ENCODE results near the gene POU2AF1.

Gene POU2AF1

DNA sequence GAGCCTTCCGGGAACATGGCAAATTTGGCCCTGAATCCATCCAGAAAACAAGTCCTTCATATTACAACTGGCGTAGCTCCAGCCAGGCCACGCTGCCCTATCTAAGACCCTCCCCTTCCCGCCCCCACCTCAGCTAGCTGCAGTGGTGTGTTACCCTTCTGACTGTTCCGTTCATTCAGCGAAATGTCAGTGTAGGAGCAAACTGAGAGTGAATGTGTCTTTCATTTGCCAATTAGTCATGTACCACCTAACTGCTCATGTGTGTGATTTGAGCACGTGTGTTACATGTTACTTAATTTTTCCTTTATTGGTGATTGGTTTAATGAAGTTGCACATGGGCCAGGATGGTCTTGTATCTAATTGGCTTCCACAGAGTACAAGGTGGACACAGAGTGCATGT, 34.8 kb upstream of the POU2AF1 start:
- Histone ChIP-seq H3K36me3 (ENCODE audit: low read length) (no peaks in the 10 kb centered on the region), H3K79me2 (ENCODE audit: insufficient read depth, low read length) (no peaks in the 10 kb centered on the region), H2AFZ (ENCODE audit: low read depth, low read length, severe bottlenecking) (no peak overlapping the region), H3K27me3 (ENCODE audit: low read length) (no peaks in the 10 kb centered on the region), H3K4me2 (ENCODE audit: low read depth, low read length, poor library complexity, severe bottlenecking) (peak overlapping the region; percentile 65), H3F3A (ENCODE audit: insufficient read depth) (peaks cover 84% of the 10 kb centered on the region), H3K27ac (ENCODE audit: low read depth, low read length) (peak overlapping the region; percentile 98), H3K9me3 (ENCODE audit: insufficient read depth, low read length) (no peaks in the 10 kb centered on the region), H4K20me1 (ENCODE audit: low read depth, low read length) (no peaks in the 10 kb centered on the region), H3K9me2 (replicated peaks; ENCODE audit: insufficient read depth, low read length) (no peaks in the 10 kb centered on the region), H3K9ac (ENCODE audit: low read length) (peak overlapping the region; percentile 64), H3K4me3 (ENCODE audit: insufficient read depth, low read length, poor library complexity, severe bottlenecking) (no peak overlapping the region)
- TF ChIP-seq EZH2phosphoT487 (conservative IDR thresholded peaks at IDR 0.05; ENCODE audit: low read length) = no peak
- TF ChIP-seq, protein P1, sequence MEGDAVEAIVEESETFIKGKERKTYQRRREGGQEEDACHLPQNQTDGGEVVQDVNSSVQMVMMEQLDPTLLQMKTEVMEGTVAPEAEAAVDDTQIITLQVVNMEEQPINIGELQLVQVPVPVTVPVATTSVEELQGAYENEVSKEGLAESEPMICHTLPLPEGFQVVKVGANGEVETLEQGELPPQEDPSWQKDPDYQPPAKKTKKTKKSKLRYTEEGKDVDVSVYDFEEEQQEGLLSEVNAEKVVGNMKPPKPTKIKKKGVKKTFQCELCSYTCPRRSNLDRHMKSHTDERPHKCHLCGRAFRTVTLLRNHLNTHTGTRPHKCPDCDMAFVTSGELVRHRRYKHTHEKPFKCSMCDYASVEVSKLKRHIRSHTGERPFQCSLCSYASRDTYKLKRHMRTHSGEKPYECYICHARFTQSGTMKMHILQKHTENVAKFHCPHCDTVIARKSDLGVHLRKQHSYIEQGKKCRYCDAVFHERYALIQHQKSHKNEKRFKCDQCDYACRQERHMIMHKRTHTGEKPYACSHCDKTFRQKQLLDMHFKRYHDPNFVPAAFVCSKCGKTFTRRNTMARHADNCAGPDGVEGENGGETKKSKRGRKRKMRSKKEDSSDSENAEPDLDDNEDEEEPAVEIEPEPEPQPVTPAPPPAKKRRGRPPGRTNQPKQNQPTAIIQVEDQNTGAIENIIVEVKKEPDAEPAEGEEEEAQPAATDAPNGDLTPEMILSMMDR (IDR thresholded peaks at IDR 0.05; ENCODE audit: insufficient read depth, low read length, poor library complexity, severe bottlenecking) = no peak

DNA sequence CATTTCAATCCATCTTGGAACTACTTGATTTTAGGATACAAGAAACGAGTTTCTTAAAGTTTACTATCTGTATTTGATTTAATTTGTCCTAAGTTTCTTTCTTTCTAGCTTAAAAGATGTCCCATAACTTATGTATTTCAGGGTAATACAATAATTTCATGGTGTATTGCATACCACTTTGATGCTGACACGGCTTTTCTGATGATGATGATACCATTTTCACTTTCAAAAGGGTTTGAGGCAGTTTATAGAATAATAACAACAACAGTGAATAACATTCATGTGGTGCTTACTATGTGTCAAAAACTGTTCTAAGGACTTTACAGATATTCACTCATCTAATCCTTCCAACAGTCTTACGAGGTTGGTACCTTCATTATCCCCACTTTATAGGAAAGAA, 33.2 kb upstream of the POU2AF1 start:
- Histone ChIP-seq H2AFZ (ENCODE audit: low read depth, low read length, severe bottlenecking) (no peak overlapping the region), H3K9me2 (replicated peaks; ENCODE audit: insufficient read depth, low read length) (no peaks in the 10 kb centered on the region), H3K4me2 (ENCODE audit: low read depth, low read length, poor library complexity, severe bottlenecking) (peak overlapping the region; percentile 9), H3K79me2 (ENCODE audit: insufficient read depth, low read length) (no peaks in the 10 kb centered on the region), H3K4me3 (ENCODE audit: insufficient read depth, low read length, poor library complexity, severe bottlenecking) (no peak overlapping the region), H3K27ac (ENCODE audit: low read depth, low read length) (peak overlapping the region; percentile 98), H3F3A (ENCODE audit: insufficient read depth) (peaks cover 69% of the 10 kb centered on the region), H4K20me1 (ENCODE audit: low read depth, low read length) (no peaks in the 10 kb centered on the region), H3K36me3 (ENCODE audit: low read length) (no peaks in the 10 kb centered on the region), H3K27me3 (ENCODE audit: low read length) (no peaks in the 10 kb centered on the region), H3K9me3 (ENCODE audit: insufficient read depth, low read length) (no peaks in the 10 kb centered on the region), H3K9ac (ENCODE audit: low read length) (0 out of 2 replicates have a peak overlapping the region, but pooled peaks have one; percentile 4)
- TF ChIP-seq EZH2phosphoT487 (conservative IDR thresholded peaks at IDR 0.05; ENCODE audit: low read length) = no peak
- TF ChIP-seq, protein P1 (IDR thresholded peaks at IDR 0.05; ENCODE audit: insufficient read depth, low read length, poor library complexity, severe bottlenecking) = no peak

DNA sequence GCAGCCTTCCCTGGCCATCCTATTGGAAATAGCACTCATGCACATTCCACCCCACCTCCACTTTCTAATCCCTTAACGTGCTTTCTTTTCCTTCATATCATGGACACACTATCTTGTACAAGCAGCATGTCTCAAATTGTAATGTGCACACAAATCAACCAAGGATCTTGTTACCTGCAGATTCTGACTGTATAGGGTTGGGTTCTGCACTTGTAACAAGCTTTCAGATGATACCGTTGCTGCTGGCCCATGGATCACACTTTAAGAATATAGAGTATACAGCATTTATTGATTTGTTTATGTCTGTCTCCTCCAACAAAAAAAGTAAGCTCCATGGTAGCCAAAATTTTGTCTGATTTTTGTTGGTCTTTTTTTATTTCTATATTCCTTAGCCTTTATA, 32.4 kb upstream of the POU2AF1 start:
- peak overlapping the region; percentile 98 for H3K27ac ChIP-seq (ENCODE audit: low read depth, low read length)
- H3K4me3 ChIP-seq (ENCODE audit: insufficient read depth, low read length, poor library complexity, severe bottlenecking) = no peak overlapping the region
- peaks cover 64% of the 10 kb centered on the region for H3F3A ChIP-seq (ENCODE audit: insufficient read depth)
- H3K9me3 ChIP-seq (ENCODE audit: insufficient read depth, low read length) = no peaks in the 10 kb centered on the region
- H3K27me3 ChIP-seq (ENCODE audit: low read length) = no peaks in the 10 kb centered on the region
- H3K79me2 ChIP-seq (ENCODE audit: insufficient read depth, low read length) = no peaks in the 10 kb centered on the region
- H3K9ac ChIP-seq (ENCODE audit: low read length) = peak overlapping the region; percentile 44
- H3K4me2 ChIP-seq (ENCODE audit: low read depth, low read length, poor library complexity, severe bottlenecking) = peak overlapping the region; percentile 57
- no peaks in the 10 kb centered on the region for H3K9me2 ChIP-seq (replicated peaks; ENCODE audit: insufficient read depth, low read length)
- H2AFZ ChIP-seq (ENCODE audit: low read depth, low read length, severe bottlenecking) = no peak overlapping the region
- TF ChIP-seq, protein P1 (IDR thresholded peaks at IDR 0.05; ENCODE audit: insufficient read depth, low read length, poor library complexity, severe bottlenecking) = no peak
- no peak for TF ChIP-seq EZH2phosphoT487 (conservative IDR thresholded peaks at IDR 0.05; ENCODE audit: low read length)
- H3K36me3 ChIP-seq (ENCODE audit: low read length) = no peaks in the 10 kb centered on the region
- no peaks in the 10 kb centered on the region for H4K20me1 ChIP-seq (ENCODE audit: low read depth, low read length)
